Stimulated activated CD8-positive, alpha-beta memory T cell treated with anti-CD3 and anti-CD28 coated beads, Interleukin-15, amount 100 ng/mL, for 1 hour (primary cell): Measurements from ENCODE around the gene PCDH9.

ENCODE experiments used
- DNase-seq: peaks from one replicate; pipeline ENCODE4 v3.0.0-alpha.2; 2020; ENCODE audit warnings: low read depth

The PCDH9 gene

DNA sequence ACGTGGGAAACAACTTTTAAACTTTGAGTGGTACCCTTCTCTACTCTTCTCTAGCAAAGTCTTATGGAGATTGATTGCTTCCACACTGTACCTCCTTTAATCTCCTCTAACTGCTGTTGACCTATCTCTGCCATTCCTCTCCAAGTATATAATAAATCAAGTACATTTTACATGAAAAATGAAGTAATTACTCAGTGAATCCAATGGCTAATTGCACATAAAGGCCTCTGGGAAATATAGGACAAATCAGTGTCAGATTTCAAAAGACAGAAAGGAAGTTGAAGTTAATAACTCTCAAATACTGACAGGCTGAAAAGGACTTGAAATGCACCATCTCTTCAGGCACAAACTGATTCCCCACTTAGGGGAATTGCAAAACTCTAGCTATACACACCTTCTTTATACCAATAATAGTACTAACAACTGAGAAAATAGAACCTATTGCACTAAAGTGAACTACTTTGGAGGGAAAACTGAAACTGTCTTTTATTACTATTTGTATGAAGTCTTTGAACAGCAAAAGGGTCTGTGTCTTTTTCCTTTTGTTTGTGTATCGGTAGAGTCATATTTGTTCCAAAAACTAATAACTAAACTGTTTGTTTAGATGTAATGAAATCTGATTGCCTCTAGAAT is 701.1 kb downstream of the PCDH9 start:
- DNase-seq = no peak

DNA sequence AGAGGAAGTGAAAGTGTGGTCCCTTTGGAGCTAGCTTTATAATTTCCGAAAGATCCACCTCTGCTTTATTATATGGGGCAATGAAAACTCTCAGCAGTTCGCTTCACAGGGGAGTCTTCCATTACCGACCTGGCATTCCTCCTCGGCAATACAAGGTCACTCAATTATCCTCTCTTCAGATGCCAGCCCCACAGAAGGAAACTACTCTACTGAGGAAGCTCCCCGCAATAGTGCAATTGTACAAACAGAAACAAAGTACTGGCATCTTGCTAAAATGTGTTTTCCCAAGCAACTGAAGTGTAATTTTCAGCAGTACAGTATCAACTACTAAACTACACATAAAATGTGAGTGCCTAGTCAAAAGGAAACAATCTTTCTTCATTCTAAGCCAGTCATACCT is 702.0 kb downstream of the PCDH9 start:
- no peak for DNase-seq

DNA sequence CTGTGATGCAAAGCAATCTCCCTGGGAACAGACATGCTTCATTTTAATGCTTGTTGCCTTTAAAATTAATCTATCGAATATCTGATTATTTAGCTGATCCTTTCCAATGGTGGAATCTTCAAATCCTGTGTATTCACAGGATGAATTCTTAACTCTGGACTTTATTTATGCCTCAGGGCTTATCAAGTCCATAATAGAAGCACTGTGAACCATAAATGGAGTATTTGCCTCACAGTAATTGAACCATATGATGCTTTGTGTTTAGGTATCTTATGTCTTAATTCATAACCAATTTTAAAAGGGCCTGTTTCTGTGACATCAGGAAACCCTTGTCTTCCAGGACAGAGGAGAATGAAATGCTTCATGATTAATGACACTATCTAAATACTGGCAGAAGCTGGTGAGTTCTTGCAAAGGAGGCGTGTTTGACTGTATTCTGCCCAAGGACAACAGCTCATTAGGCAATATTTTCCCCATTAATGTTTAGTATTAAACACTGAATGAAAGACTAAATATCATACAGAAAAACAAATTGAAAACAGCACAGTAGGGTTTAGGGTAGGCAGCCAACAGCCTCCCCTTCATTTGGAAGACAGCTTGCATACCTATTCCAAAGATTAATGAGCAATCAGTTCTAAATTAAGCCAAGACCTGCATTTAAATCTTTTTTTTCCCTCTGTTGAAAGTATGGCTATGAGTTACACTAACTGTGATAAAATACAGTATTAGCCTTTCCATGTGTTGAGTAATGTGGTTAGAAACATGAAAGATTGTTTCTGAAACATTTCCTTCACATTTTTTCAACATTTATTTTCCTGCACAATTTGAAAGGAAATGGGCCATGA is 709.4 kb downstream of the PCDH9 start:
- DNase-seq = no peak

DNA sequence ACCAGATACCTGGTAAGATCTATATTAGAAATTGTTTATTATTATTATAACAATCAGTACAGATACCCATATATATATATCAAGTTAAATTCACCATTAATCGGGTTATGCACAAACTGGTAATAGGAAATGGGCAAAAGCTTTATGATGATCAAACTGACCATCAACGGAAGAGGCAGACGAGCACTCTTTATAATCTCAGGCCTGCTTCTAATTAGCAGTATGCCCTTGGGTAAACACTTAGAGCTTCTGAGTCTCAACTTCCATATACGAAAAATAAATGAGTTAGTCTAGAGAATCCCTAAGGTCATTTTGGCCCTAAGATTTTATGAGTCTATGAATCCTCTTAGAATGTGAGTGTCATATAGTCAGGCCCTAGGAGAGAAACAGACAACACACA is 710.9 kb downstream of the PCDH9 start:
- no peak for DNase-seq

DNA sequence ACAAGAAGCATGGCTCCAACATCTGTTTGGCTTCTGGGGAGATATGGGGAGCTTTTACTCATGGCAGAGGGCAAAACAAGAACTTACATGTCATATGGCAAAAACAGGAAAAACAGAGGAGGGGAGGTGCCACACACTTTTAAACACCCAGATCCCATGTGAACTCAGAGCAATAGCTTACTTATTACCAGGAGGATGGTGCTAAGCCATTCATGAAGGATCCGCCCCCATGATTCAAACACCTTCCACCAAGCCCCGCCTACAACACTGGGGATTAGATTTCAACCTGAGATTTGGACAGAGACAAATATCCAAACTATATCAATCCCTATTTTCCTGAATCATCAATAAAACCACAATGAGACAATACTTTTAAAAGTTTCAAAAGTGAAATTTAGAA is 712.1 kb downstream of the PCDH9 start:
- DNase-seq = no peak

DNA sequence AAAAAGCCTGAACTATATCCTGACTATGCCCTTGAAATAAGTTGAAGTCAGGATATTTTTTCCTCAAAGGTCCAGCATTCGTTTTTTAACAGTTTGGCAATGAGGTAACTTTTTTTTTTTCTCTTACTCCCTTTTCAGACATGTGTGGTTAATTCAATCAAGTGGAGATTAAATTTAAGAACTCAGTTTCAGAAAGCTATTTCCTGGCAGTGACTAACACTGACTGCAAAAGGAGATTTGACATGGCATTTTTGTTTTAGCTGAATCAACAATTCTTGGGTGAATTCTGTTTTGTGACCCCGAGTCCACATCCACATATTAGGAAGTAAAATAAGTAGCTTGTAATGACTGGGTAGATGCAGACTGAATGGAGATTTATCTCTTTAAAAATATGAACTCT is 716.4 kb downstream of the PCDH9 start:
- no peak for DNase-seq

DNA sequence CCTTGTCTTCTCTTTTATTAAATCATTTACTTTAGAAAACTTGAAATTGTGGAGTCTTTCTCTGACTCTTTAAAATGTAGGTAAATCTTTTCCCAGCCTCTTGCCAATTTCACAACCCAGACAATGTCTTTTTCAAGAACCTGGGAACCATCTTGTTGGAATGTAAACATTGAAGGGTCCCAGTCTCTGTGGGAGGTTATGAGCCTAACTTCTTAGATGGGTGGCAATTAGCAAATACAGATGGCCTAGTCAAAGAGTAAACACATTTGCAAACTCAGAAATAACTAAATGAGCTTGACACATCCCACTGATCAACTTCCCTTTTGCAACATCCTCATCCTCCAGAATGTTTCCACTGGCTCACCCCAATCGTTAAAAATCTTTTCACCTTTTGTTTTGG is 721.0 kb downstream of the PCDH9 start:
- no peak for DNase-seq

DNA sequence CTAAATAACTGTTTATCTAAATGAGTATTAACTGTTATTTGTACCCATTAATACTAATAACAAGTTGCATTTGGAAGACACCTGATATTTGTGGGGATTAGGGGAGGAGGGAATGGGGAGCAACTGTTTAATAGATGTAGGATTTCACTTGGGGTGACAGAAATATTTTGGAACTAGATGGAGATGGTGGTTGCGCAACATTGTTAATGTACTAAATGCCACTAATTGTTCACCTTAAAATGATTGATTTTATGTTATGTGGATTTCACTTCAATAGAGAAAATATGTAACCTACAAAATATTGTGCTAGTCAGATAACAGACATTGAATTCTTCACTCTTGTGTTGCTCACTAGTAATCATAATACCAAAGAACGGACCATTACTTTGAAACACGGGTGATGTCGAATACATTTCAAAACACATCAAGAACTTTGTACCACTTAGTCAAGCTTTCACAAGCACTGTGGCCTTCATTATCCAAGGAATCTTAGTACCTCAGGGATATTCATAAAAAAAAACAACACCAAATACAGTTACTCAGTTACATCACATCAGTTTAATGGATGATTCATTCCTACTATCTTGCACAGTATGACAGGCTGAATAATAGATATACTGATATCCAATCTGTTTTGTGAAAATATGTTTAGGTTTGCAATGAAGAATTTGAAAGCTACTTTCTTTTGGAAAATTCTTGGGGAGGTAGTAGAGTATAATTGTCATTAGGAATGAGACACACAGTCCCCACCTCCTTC is 721.8 kb downstream of the PCDH9 start:
- DNase-seq = no peak

DNA sequence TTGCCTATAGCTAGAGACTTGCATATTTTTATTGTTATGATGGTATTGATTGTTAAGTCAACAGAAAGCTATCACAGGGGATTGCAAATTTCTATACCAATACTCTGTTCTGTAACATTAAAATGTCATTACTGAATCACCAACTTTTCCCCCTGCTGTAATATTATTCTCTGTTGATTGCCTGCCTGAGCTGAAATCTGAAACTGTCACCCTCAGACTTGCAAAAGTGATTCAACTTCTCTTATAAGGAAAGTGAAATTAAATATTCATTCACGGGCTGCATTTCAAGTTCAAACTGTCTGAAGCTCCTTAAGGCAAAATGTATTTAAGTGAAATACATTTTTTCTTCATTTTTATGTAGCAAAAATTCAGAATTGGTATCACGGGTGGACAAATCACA is 723.2 kb downstream of the PCDH9 start:
- DNase-seq = no peak

DNA sequence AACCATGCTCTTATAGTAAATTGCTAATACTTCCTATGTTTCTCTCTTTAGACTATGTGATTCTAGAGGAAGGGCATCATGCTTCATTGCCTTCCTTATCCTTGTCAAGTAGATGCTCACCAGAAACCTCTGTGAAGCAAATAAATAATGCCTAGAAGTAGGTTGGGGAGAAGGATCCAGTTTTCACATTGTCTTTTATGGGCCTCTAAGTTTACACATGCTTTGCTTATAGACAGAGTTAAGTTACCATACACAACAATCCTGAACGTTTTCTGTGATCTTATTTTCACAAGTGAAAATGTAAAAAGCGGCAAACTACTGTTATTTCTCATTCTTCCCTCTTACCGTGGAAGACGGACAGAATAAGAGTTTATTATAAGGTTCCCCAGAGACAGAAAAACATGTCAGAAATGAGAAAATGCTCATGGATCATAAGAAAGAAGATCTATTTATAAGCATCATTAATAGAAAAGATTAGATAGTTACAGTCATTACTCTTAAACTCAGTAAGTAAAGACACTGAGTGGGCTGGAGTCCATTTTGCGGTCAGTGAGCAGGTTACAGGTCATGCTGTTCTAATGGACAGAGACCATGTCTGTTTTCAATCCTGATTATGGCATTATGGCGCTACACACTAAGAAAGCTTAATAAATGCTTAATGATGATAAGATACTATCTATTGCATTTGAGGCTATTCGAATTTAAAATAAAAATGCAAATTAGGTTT is 723.9 kb downstream of the PCDH9 start:
- DNase-seq = no peak

DNA sequence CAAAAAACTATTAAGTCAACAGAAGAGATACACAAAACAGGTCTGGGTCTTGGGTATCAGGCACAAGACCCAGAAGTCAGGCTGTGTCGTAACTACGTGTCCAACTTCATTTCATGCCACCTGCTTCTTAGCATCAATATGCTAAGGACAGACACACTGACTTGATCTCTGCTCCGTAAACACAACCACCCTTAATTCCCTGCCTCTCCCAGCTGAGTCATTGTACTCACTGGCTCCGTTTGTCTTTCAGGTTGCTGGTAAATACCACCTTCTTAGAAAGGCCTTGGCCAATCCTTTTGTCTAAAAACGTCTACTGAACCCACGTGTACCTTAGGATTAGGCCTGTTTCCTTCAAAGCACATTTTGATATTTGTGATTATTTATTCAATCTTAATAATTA is 726.2 kb downstream of the PCDH9 start:
- no peak for DNase-seq

DNA sequence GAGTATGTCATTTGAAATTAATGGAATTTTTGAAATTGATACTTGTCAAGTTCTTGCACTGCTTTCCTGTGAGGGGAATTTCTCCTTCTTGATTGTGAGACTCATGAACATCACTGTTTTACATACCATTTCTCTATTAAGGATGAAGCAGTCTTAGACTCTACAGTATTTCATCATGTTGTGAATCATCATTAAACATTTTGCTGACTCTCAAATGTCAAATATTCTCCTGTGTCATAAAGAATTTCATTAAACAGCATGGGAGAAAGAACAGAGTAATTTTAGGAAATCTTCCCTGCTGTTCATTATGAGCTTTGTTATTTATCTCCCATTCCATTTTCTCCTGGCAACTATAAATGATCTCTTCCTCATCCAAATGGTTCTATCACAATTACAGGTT is 729.0 kb downstream of the PCDH9 start:
- no peak for DNase-seq

DNA sequence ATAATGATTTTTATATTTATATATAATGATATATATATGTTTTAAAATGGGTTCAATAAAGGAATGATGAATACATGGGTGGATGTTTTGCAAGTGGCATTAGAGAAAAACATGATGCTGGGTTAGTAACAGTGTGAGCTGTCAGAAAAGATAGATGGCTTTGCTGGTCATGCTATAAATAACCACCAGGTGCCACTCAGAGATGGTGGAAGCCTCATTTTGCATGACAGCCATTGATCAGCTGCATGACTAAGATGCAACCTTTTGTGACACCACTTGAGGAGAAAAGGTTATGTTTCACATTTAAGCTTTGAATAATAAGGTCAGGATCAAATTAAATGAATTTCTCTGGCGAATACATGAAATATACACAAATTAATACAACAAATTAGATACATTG is 737.7 kb downstream of the PCDH9 start:
- no peak for DNase-seq

DNA sequence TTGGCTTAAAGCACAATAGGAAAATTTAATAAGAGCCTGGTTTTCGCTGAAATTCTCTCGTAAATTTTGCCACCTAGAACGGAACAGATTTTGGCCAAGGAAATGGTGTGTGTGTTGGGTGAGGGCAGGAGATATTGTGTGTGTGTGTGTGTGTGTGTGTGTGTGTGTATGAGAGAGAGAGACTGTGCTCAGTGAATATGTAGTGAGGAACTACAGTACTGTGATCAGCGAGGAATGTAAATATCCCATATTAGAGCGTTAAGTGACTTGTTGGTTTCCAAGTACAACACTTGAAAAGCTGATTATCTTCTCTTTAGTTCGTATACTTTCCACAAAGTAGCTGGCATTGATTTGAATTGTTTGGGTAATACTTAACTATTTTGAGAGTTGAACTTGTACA is 738.9 kb downstream of the PCDH9 start:
- no peak for DNase-seq

DNA sequence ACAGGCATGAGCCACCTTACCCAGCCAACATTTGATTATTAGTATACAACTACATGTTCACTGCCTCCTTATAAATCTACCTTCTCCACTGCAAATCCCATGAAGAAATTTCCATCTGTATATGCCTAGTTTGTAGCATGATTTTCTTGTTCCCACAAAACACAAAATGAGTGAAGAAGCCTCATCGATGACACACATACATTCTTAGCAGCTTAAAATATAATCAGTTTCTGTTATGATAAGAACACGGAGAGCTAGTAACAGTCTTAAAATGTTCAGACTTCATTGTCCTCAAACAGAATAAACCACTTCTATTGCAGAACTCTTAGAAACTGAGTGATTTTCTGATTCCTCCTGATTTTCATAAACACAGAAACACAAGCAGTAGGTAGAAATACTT is 740.5 kb downstream of the PCDH9 start:
- no peak for DNase-seq

DNA sequence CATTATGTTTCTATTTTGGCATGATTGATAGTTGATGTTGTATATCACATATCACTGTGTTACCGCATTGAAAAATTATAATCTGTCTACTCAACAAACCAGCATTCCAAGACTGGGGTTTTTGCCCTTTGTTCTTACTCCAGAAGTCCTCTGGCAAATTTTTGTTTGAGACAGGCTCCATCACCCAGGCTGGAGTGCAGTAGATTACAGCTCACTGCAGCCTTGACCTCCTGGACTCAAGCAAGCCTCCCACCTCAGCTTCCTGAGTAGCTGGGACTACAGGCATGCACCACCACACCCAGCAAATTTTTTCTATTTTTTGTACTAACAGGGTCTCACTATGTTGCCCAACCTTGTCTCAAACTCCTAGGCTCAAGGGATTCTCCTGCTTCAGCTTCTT is 741.0 kb downstream of the PCDH9 start:
- DNase-seq = no peak

DNA sequence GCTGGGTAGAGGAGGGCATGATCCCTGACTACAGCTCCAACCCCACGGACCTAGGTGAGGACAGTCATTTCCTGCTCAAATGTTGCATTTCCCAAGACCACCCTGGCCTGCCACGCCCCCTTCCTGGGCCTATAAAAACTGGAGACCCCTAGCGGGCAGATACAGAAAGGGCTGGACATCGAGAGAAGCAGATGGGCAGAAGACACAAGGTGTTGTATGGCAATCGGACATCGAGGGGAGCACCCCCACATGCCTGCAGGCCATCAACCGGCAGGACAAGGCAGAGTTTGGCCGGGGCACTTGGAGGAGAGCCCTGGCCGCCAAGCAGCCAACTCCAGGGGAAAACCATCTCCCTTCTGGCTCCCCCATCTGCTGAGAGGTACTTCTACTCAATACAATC is 746.4 kb downstream of the PCDH9 start:
- DNase-seq = no peak

DNA sequence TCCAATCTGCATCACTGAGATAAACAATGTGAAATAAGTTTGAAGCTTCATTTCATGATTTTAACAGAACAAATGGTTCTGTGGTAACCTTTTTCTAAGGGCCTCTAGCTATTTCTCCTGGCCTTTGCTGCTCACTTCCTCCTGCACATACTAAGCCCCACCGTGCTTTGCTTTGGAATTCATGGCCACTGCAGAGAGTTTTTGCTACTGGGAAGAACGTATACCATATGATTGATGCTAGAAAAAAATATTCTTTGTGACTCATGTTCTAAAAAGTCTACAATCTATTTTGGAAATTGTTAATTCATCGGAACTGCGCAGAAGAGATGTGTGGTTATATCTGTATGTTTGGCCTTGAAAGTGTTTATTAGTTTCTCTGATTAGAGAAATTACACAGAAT is 747.3 kb downstream of the PCDH9 start:
- DNase-seq = no peak

DNA sequence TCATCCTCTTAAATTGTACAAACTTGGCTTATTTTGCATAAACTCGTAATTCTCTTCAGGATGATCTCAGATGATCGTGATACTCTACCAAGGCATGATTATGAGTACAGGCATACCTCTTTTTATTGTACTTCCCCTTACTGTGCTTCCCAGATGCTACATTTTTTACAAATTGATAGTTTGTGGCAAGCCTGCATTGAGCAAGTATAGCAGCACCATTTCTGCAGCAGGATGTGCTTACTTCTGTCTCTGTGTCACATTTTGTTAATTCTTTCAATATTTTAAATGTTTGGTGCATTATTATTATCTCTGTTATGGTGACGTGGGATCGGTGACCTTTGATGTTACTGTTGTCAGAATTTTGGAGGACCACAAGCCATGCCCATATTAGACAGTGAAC is 752.3 kb downstream of the PCDH9 start:
- DNase-seq = no peak

DNA sequence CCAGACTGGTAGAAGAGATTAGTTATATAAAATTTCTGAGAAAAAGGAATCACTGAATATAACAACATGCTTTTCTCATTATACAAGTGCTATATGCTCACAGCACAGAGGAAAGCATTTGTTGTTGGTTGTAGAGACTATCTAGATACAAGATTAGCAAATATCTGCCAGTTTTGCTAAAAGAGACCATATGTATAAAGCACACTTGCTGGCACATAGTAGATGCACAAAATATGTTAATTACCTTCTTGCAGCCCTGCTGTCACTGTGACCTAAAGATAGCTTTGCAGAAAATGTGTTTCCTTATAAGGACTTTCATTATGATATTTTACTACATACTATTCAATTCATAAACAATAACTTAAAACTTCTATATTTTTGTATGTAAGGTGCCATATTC is 755.1 kb downstream of the PCDH9 start:
- DNase-seq = no peak

DNA sequence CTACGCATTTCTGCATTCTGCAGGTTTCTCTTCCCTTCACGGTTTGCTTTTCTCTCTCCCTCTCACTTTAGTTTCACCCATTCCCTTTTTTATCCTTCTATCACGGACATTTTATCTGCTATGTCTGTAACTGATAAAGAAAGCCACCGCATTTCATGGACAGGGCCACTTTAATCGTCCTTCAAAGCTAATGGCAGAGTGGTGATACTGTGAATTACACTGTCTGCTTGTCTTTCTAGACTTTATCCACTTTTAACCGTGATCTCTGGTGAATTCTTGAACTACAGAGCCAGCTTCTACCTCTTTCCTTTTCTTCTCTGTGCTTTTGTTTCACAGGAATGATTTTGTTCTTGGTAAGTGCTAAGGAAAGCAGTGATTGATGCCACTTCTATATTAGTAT is 760.4 kb downstream of the PCDH9 start:
- DNase-seq = no peak

DNA sequence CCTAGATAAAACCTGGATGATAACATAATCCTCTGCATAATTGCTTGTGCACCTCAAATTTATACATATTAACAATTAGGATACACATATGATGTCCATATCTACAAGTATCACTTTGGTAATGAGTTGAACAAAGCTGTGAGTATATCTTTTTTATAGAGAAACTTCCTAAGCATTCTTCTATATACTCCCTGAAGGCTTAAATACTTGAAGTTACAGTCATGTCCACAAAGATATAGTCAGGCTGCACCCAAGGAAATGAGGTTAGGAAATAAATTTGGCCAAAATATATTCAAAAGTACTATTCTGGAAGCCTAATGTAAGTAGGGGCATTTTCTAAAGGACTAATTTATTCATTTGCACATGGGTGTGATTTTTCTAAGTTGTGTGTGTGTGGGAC is 761.5 kb downstream of the PCDH9 start:
- no peak for DNase-seq

DNA sequence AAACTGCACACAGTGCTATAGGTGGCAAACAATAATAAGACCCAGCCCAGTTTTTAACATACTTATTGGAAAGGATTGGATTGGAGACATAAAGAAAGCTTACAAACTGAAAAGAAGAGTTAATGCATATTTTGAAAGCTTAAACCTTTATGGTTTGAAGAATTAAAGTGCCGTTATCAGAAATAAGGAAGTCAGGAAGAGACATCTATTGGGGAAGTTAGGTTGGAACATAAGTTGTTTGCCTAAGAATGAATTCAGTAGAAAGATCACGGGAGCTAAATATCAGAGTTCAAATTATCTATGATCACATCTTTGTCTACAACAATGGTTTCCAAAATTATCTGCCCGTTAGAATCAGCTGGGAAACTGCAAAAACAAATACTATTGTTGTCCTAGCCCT is 767.9 kb downstream of the PCDH9 start:
- DNase-seq = no peak
